Nephron (organoid): ENCODE measurements around the gene SPTBN4.

ENCODE experiments used
- H3K27ac Mint-ChIP-seq, 3 experiments: 2 replicates each; pipeline ENCODE4 v1.8.0; 2020; ENCODE audit warnings: mixed read lengths in 3 of 3, mild to moderate bottlenecking in 2 of 3, moderate library complexity in 1 of 3
- H3K27me3 Mint-ChIP-seq: 2 replicates; pipeline ENCODE4 v1.8.0; 2021; ENCODE audit warnings: low read depth, mild to moderate bottlenecking, moderate library complexity, mixed read lengths
- H3K36me3 Mint-ChIP-seq: 2 replicates; pipeline ENCODE4 v1.8.0; 2020; ENCODE audit warnings: low read depth, mixed read lengths
- H3K4me1 Mint-ChIP-seq: 2 replicates; pipeline ENCODE4 v1.8.0; 2020; ENCODE audit warnings: mixed read lengths
- H3K4me3 Mint-ChIP-seq, 3 experiments: 2 replicates each; pipeline ENCODE4 v1.8.0; 2020; ENCODE audit warnings: mild to moderate bottlenecking in 3 of 3, mixed read lengths in 3 of 3, moderate library complexity in 2 of 3
- H3K9me3 Mint-ChIP-seq: 2 replicates; pipeline ENCODE4 v1.8.0; 2020; ENCODE audit warnings: mixed read lengths
- CTCF ChIP-seq, 3 experiments: fragments of 200-600 bp; sonication (generic); IDR thresholded peaks; one replicate each; pipeline ENCODE4 v1.5.0; 2021; ENCODE audit warnings: antibody characterized with exemption in 3 of 3; ENCODE audit not compliant: unreplicated experiment in 3 of 3

SPTBN4 gene

GRCh38 chr19:40466985-40467734 is at the start of gene SPTBN4:
TSS of gene SPTBN4 (plus strand) at chr19:40467001. CDS start at chr19:40472622, 5,621 bp downstream.
- TF ChIP-seq CTCF (IDR thresholded peaks at IDR 0.05; ENCODE audit: unreplicated experiment in 3 of 3): no peak
- Mint-ChIP-seq H3K36me3 (no peaks in the 10 kb centered on the region), H3K4me3 (peak within 1 kb of the TSS; percentile 79 to 90 (median 85)), H3K27me3 (peaks cover 30% of the 10 kb centered on the region), H3K9me3 (no peaks in the 10 kb centered on the region), H3K27ac (peak within 1 kb of the TSS in 1 of 3 experiments; percentile 13), H3K4me1 (peaks cover 19% of the 10 kb centered on the region)

GRCh38 chr19:40417643-40417981 is 49.2 kb upstream of the SPTBN4 start:
- H3K4me1 Mint-ChIP-seq: peaks cover 52% of the 10 kb centered on the region
- H3K9me3 Mint-ChIP-seq: no peaks in the 10 kb centered on the region
- peak overlapping the region in 2 of 3 experiments; percentile 13 to 39 for H3K4me3 Mint-ChIP-seq
- TF ChIP-seq CTCF (IDR thresholded peaks at IDR 0.05; ENCODE audit: unreplicated experiment in 3 of 3): no peak
- H3K27me3 Mint-ChIP-seq: no peaks in the 10 kb centered on the region
- peak overlapping the region; percentile 89 to 97 (median 89) for H3K27ac Mint-ChIP-seq
- peaks cover 6% of the 10 kb centered on the region for H3K36me3 Mint-ChIP-seq

- Mint-ChIP-seq H3K27ac (peak overlapping the region; percentile 89 to 97 (median 89)), H3K9me3 (no peaks in the 10 kb centered on the region), H3K4me1 (peaks cover 52% of the 10 kb centered on the region), H3K36me3 (peaks cover 6% of the 10 kb centered on the region), H3K27me3 (no peaks in the 10 kb centered on the region), H3K4me3 (peak overlapping the region in 2 of 3 experiments; percentile 13 to 39)
- no peak for TF ChIP-seq CTCF (IDR thresholded peaks at IDR 0.05; ENCODE audit: unreplicated experiment in 3 of 3)
These were observed 48.8 kb upstream of the SPTBN4 start for GRCh38 chr19:40418040-40418439.

DNA sequence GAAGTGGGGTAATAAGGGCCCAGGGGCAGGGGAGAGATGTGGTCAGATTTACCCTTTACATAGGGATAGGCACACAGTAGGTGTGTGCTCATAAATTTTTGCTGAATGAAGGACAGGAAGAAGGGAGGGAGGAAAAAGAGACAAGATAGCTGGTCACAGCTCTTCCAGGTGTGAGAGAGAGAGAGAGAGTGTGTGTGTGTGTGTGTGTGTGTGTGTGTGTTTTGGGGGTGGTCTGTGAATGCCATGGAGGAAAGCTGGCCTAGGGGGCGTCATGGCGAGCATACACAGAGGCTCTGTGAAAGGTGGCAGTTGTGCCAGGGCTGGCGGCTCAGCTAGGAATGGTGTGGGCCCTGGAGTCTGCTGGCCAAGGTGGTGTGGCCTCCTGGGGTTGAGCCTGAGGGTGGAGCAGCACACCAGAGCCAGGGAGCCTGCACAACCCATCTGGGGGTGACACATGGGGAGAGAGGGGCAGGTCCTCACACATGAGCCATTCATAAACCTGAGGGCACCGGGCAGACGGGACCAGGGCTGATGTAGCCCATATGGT is 47.7 kb upstream of the SPTBN4 start:
- Mint-ChIP-seq H3K27ac (peak overlapping the region; percentile 71 to 89 (median 77)), H3K4me1 (peaks cover 47% of the 10 kb centered on the region), H3K4me3 (peak overlapping the region; percentile 61 to 68 (median 66)), H3K27me3 (no peaks in the 10 kb centered on the region), H3K36me3 (peaks cover 6% of the 10 kb centered on the region), H3K9me3 (no peaks in the 10 kb centered on the region)
- TF ChIP-seq CTCF (IDR thresholded peaks at IDR 0.05; ENCODE audit: unreplicated experiment in 3 of 3): no peak

- Mint-ChIP-seq H3K9me3 (no peaks in the 10 kb centered on the region), H3K36me3 (peaks cover 6% of the 10 kb centered on the region), H3K27me3 (no peaks in the 10 kb centered on the region), H3K4me1 (peaks cover 51% of the 10 kb centered on the region), H3K4me3 (peak overlapping the region; percentile 61 to 74 (median 66)), H3K27ac (peak overlapping the region; percentile 71 to 89 (median 77))
- TF ChIP-seq CTCF (IDR thresholded peaks at IDR 0.05; ENCODE audit: unreplicated experiment in 3 of 3): no peak
These were observed 47.0 kb upstream of the SPTBN4 start for GRCh38 chr19:40419780-40420179.

DNA sequence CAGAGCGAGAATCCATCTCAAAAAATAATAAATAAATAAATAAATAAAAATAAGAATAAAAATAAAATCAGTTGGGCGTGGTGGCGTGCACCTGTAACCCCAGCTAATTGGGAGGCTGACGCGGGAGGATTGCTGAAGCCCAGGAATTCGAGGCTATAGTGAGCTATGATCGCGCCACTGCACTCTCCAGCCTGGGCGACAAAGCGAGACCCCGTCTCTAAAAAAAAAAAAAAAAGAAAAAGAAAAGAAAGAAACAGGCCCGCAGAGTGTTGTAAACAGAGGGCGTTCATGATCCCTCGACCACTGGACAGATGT is 46.4 kb upstream of the SPTBN4 start:
- H3K27me3 Mint-ChIP-seq: no peaks in the 10 kb centered on the region
- no peak for TF ChIP-seq CTCF (IDR thresholded peaks at IDR 0.05; ENCODE audit: unreplicated experiment in 3 of 3)
- peaks cover 6% of the 10 kb centered on the region for H3K36me3 Mint-ChIP-seq
- peak overlapping the region; percentile 98 to 99 (median 99) for H3K27ac Mint-ChIP-seq
- H3K4me1 Mint-ChIP-seq: peaks cover 46% of the 10 kb centered on the region
- H3K9me3 Mint-ChIP-seq: no peaks in the 10 kb centered on the region
- H3K4me3 Mint-ChIP-seq: peak overlapping the region; percentile 79 to 86 (median 83)
